Stromal cell of bone marrow (primary cell): ENCODE data around the gene DPP8.
A peak's percentile ranks its signal among the peaks of the same experiment; 100 is the strongest.
"Not testable (repeated sequence)": the region's sequence is repeated elsewhere in the genome, so short reads cannot be mapped to it uniquely, and the experiment has no call there.

Experiments
- DNase-seq: peaks from one replicate; pipeline ENCODE4 v3.0.0-alpha.2; 2012; ENCODE audit warnings: low read depth

DPP8 gene

GRCh38 chr15:65524226-65524625 is 6.7 kb upstream of the DPP8 start:
- no peak for DNase-seq

- no peak for DNase-seq
Observed at GRCh38 chr15:65521350-65521749, 3.9 kb upstream of the DPP8 start.

GRCh38 chr15:65518633-65519285 is 1.3 kb upstream of the DPP8 start:
- DNase-seq, result no peak

GRCh38 chr15:65517866-65518207 is 348 bp upstream of the DPP8 start:
- no peak for DNase-seq

- DNase-seq, result peak; percentile 83
Observed at GRCh38 chr15:65512807-65513416, 4.6 kb downstream of the DPP8 start.

- DNase-seq, result no peak
Observed at GRCh38 chr15:65512189-65512588, 5.3 kb downstream of the DPP8 start.

GRCh38 chr15:65509321-65509720 is 8.2 kb downstream of the DPP8 start:
- no peak for DNase-seq

GRCh38 chr15:65494076-65494475 is 23.4 kb downstream of the DPP8 start:
- DNase-seq, result no peak

GRCh38 chr15:65484876-65485275 is 32.6 kb downstream of the DPP8 start:
- DNase-seq, result no peak

- DNase-seq, result peak; percentile 72
Observed at GRCh38 chr15:65476903-65477302, 40.6 kb downstream of the DPP8 start.

GRCh38 chr15:65470866-65471265 is 46.6 kb downstream of the DPP8 start:
- no peak for DNase-seq

GRCh38 chr15:65468229-65468909 is 49.1 kb downstream of the DPP8 start:
- DNase-seq, result no peak

- no peak for DNase-seq
Observed at GRCh38 chr15:65466901-65467300, 50.6 kb downstream of the DPP8 start.

- DNase-seq, result not testable (repeated sequence)
Observed at GRCh38 chr15:65463096-65463495, 54.4 kb downstream of the DPP8 start.

GRCh38 chr15:65460741-65461347 is 56.6 kb downstream of the DPP8 start:
- no peak for DNase-seq

GRCh38 chr15:65455256-65455655 is 62.2 kb downstream of the DPP8 start:
- DNase-seq, result not testable (repeated sequence)

- no peak for DNase-seq
Observed at GRCh38 chr15:65451989-65452388, 65.5 kb downstream of the DPP8 start.

GRCh38 chr15:65450556-65450955 is 66.9 kb downstream of the DPP8 start:
- no peak for DNase-seq

- no peak for DNase-seq
Observed at GRCh38 chr15:65447145-65447544, 70.3 kb downstream of the DPP8 start.

- DNase-seq, result no peak
Observed at GRCh38 chr15:65434201-65434600, 83.3 kb downstream of the DPP8 start.

GRCh38 chr15:65431731-65432130 is 85.8 kb downstream of the DPP8 start:
- no peak for DNase-seq

GRCh38 chr15:65426216-65426853 is 91.2 kb downstream of the DPP8 start:
- no peak for DNase-seq

GRCh38 chr15:65424683-65425082 is 92.8 kb downstream of the DPP8 start:
- no peak for DNase-seq
